ENCODE data around the gene DPP6. TPM values are rescaled to one million over a fixed set of nuclear protein-coding genes. Genes with fewer than 3 reads are reported as not detected.

Gene DPP6
- total RNA-seq, 4 donors from 2014 or later, result 0.30 to 11.8 (median 10.7) TPM

DNA sequence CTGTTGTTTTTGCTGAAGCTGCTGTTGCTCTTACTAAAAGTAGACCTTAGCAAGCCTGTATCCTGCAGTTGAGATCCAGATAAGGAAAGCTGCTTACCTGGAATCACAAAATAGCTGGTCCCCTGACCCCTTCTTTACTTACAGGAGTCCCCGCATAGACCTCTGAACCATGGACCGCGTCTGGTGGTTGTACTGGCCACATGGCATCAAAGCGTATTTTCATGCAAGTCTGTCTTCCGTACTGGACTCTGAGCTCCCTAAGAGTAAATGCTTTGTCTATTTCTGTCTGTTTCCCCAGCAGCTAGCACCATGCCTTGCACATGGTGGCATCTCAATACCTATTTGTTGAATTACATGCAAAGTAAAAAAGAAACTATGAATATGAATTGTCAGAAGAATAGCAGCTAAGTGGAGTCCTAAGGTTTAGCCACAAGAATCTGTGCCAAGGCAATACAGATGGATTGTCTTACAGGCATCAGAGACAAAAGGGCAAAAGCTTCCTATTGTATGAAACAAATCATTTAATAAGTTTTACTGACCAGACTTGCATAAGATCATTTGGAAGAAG lies 791.6 kb downstream of the DPP6 start:
- 83% methylated on average over 5 of the region's 5 CpGs for WGBS
- TF ChIP-seq EP300 (IDR thresholded peaks at IDR 0.05), result no peak
- no peak for TF ChIP-seq POLR2A (IDR thresholded peaks at IDR 0.05)
- no peak for TF ChIP-seq POLR2AphosphoS5 (IDR thresholded peaks at IDR 0.05)
- TF ChIP-seq, protein P1, sequence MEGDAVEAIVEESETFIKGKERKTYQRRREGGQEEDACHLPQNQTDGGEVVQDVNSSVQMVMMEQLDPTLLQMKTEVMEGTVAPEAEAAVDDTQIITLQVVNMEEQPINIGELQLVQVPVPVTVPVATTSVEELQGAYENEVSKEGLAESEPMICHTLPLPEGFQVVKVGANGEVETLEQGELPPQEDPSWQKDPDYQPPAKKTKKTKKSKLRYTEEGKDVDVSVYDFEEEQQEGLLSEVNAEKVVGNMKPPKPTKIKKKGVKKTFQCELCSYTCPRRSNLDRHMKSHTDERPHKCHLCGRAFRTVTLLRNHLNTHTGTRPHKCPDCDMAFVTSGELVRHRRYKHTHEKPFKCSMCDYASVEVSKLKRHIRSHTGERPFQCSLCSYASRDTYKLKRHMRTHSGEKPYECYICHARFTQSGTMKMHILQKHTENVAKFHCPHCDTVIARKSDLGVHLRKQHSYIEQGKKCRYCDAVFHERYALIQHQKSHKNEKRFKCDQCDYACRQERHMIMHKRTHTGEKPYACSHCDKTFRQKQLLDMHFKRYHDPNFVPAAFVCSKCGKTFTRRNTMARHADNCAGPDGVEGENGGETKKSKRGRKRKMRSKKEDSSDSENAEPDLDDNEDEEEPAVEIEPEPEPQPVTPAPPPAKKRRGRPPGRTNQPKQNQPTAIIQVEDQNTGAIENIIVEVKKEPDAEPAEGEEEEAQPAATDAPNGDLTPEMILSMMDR (IDR thresholded peaks at IDR 0.05), result no peak
- H3K9me3 ChIP-seq, result no peaks in the 10 kb centered on the region
- no peak overlapping the region for H3K4me3 ChIP-seq
- no peaks in the 10 kb centered on the region for H3K4me1 ChIP-seq
- H3K36me3 ChIP-seq, result no peaks in the 10 kb centered on the region
- no peak overlapping the region for H3K27ac ChIP-seq
- DNase-seq (ENCODE audit: low spot score in 2 of 2), result no peak
- H3K27me3 ChIP-seq, result peaks cover 3% of the 10 kb centered on the region

DNA sequence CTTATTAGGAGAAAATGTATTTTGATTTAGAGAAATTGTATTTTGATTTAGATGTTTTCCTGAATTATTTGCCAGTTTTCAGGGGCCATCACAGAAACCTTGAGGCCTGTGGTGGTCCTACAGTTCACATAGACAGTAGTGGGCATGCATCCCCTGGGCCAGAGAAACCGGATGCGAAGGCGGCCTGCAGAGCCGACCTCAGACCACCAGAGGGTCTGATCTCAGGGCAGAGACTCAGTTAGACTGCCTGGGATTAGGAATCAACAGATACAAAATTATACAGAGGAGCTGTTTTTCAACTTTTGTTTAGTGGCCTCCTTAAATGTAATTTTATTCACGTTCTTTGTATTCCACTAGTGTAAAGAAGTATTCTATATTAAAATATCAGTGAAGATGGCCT lies 792.3 kb downstream of the DPP6 start:
- Histone ChIP-seq H3K4me1 (no peaks in the 10 kb centered on the region), H3K27ac (no peak overlapping the region), H3K27me3 (peaks cover 3% of the 10 kb centered on the region), H3K36me3 (no peaks in the 10 kb centered on the region), H3K4me3 (no peak overlapping the region), H3K9me3 (no peaks in the 10 kb centered on the region)
- DNase-seq (ENCODE audit: low spot score in 2 of 2), result no peak
- WGBS, result 81% methylated on average over 5 of the region's 5 CpGs
- no peak for TF ChIP-seq POLR2A (IDR thresholded peaks at IDR 0.05)

DNA sequence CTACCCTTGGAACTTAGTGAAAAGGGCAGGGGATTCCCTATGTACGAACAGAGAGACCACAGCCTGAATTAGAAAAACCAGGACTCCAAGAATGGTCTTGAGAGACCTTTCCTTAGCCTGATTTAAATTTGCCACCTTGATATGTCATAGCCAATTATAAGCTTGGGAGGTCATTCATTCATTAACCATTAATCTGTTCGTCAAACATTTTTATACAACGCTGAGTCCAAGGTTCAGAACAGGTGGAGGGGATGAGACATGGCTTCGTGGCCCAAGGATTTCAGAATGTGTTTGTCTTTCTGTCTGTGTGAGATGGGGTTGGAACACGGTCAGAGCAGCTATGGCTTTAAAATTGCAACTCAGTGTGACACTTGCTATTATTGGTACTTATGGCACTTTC lies 792.8 kb downstream of the DPP6 start:
- peaks cover 3% of the 10 kb centered on the region for H3K27me3 ChIP-seq
- no peaks in the 10 kb centered on the region for H3K9me3 ChIP-seq
- no peak for DNase-seq (ENCODE audit: low spot score in 2 of 2)
- no peak for TF ChIP-seq EP300 (IDR thresholded peaks at IDR 0.05)
- TF ChIP-seq POLR2AphosphoS5 (IDR thresholded peaks at IDR 0.05), result no peak
- TF ChIP-seq, protein P1 (IDR thresholded peaks at IDR 0.05), result no peak
- no peak for TF ChIP-seq POLR2A (IDR thresholded peaks at IDR 0.05)
- WGBS, result 89% methylated on average over 5 of the region's 5 CpGs
- no peak overlapping the region for H3K27ac ChIP-seq
- H3K4me3 ChIP-seq, result no peak overlapping the region
- no peaks in the 10 kb centered on the region for H3K36me3 ChIP-seq
- no peaks in the 10 kb centered on the region for H3K4me1 ChIP-seq

DNA sequence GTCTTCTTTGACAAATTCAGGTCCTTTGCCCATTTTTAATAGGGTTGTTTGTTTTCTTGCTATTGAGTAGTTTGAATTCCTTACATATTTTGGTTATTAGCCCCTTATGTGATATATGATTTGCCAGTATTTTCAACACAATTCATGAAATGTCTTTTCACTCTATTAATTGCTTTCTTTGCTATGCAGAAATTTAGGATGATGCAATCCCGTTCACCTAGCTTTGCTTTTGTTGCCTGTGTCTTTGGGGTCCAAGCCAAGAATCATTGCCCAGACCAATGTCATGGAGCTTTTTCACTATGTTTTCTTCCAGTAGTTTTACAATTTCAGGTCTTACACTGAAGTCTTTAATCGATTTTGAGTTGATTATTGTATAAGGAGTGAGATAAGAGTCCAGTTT lies 796.3 kb downstream of the DPP6 start:
- TF ChIP-seq, protein P1 (IDR thresholded peaks at IDR 0.05), result no peak
- no peak for TF ChIP-seq POLR2AphosphoS5 (IDR thresholded peaks at IDR 0.05)
- TF ChIP-seq POLR2A (IDR thresholded peaks at IDR 0.05), result no peak
- TF ChIP-seq EP300 (IDR thresholded peaks at IDR 0.05), result no peak
- Histone ChIP-seq H3K27me3 (no peaks in the 10 kb centered on the region), H3K4me1 (no peaks in the 10 kb centered on the region), H3K4me3 (no peak overlapping the region), H3K36me3 (no peaks in the 10 kb centered on the region), H3K9me3 (peaks cover 4% of the 10 kb centered on the region), H3K27ac (no peak overlapping the region)
- 51% methylated on average over 2 of the region's 2 CpGs for WGBS
- no peak for DNase-seq (ENCODE audit: low spot score in 2 of 2)

GRCh38 chr7:154852205-154852604 lies 800.0 kb downstream of the DPP6 start:
- Histone ChIP-seq H3K4me3 (no peak overlapping the region), H3K27me3 (no peaks in the 10 kb centered on the region), H3K4me1 (no peaks in the 10 kb centered on the region), H3K27ac (no peak overlapping the region), H3K36me3 (no peaks in the 10 kb centered on the region), H3K9me3 (peaks cover 4% of the 10 kb centered on the region)
- peak; percentile 11 to 12 for DNase-seq (ENCODE audit: low spot score in 2 of 2)
- 75% methylated on average over 4 of the region's 4 CpGs for WGBS
- TF ChIP-seq, protein P1 (IDR thresholded peaks at IDR 0.05), result no peak
- TF ChIP-seq EP300 (IDR thresholded peaks at IDR 0.05) (no peak), POLR2AphosphoS5 (IDR thresholded peaks at IDR 0.05) (no peak), POLR2A (IDR thresholded peaks at IDR 0.05) (no peak)
